Mucosa of descending colon (tissue), 3 donors: ENCODE measurements around the gene ZNF414. TPM values are rescaled to one million over a fixed set of nuclear protein-coding genes. Genes with fewer than 3 reads are reported as not detected.

Experiments
- ATAC-seq: fragments of 200-7000 bp; cut with Tn5 transposase; one replicate; pipeline ENCODE4 v1.9.1; 2020; ENCODE audit warnings: mild to moderate bottlenecking, moderate library complexity
- DNase-seq, 3 donors: peaks; one replicate each; pipeline ENCODE4 v3.0.0-alpha.2; 2020
- H3K36me3 ChIP-seq: fragments of 200-600 bp; one replicate; pipeline ENCODE4 v1.8.0; 2021; ENCODE audit warnings: low read depth, mild to moderate bottlenecking
- H3K4me1 ChIP-seq: fragments of 200-600 bp; one replicate; pipeline ENCODE4 v1.8.0; 2021; ENCODE audit warnings: low read depth, mild to moderate bottlenecking
- H3K4me3 ChIP-seq: fragments of 200-600 bp; one replicate; pipeline ENCODE4 v1.8.0; 2021; ENCODE audit warnings: mild to moderate bottlenecking
- H3K9me3 ChIP-seq: fragments of 200-600 bp; one replicate; pipeline ENCODE4 v1.8.0; 2021; ENCODE audit warnings: mild to moderate bottlenecking
- CTCF ChIP-seq: fragments of 200-600 bp; IDR thresholded peaks from one replicate; pipeline ENCODE4 v1.8.0; 2022; ENCODE audit warnings: antibody characterized with exemption, mild to moderate bottlenecking
- intact Hi-C, 2 donors: fragments of 100-400 bp; cut with DNase I in 1 of 2; cut with micrococcal nuclease in 1 of 2; formaldehyde crosslinking; loops; one replicate each; pipeline versions ENCODE4 v1.11.0 to v1.11.1; 2022; cut with DNase I, micrococcal nuclease
- total RNA-seq, 3 donors: library from RNA; stranded (reverse); fragmentation: NEBNext Ultra II Directional in 2 of 3; extraction: Animal tissue kit (Norgen Biotek cat#: 25700) in 2 of 3; gene quantifications; one replicate each; pipeline versions ENCODE4 v1.2.1 to v1.2.4, GENCODE V29; 2021 to 2023
- donor health status: DM: no; HTN: no; CAD: no; lungs with moderate emphysema.
- donor health status: DM: no; HTN: no; CAD: no.
- donor health status: DM: no; HTN: yes; CAD: no.

Gene ZNF414
- total RNA-seq, 3 donors from 2014 or later, result 22.2 to 22.7 (median 22.3) TPM

- DNase-seq (no peak), ATAC-seq (no peak)
- peaks cover 6% of the 10 kb centered on the region for H3K4me1 ChIP-seq
- peaks cover 6% of the 10 kb centered on the region for H3K36me3 ChIP-seq
- no peak overlapping the region for H3K4me3 ChIP-seq
- no peak for TF ChIP-seq CTCF
- no peaks in the 10 kb centered on the region for H3K9me3 ChIP-seq
- intact Hi-C loops, result no loop called here
These were observed 14.5 kb upstream of the ZNF414 start for GRCh38 chr19:8528500-8528899.

GRCh38 chr19:8526345-8527091 is 12.6 kb upstream of the ZNF414 start:
- H3K9me3 ChIP-seq, result no peaks in the 10 kb centered on the region
- DNase-seq, result peak; percentile 91 to 97 (median 94)
- intact Hi-C loops, result no loop called here
- H3K4me3 ChIP-seq, result peak overlapping the region; percentile 63
- H3K4me1 ChIP-seq, result peaks cover 3% of the 10 kb centered on the region
- ATAC-seq, result peak; percentile 78
- peaks cover 6% of the 10 kb centered on the region for H3K36me3 ChIP-seq
- no peak for TF ChIP-seq CTCF

GRCh38 chr19:8525401-8525684 is 11.4 kb upstream of the ZNF414 start:
- intact Hi-C loops, result no loop called here
- Histone ChIP-seq H3K4me3 (no peak overlapping the region), H3K4me1 (peaks cover 3% of the 10 kb centered on the region), H3K9me3 (no peaks in the 10 kb centered on the region), H3K36me3 (peaks cover 6% of the 10 kb centered on the region)
- peak; percentile 13 for TF ChIP-seq CTCF
- no peak for ATAC-seq
- DNase-seq, result no peak

- no peaks in the 10 kb centered on the region for H3K9me3 ChIP-seq
- no peak for TF ChIP-seq CTCF
- DNase-seq (no peak), ATAC-seq (no peak)
- intact Hi-C loops, result no loop called here
- H3K36me3 ChIP-seq, result no peaks in the 10 kb centered on the region
- H3K4me3 ChIP-seq, result no peak overlapping the region
- H3K4me1 ChIP-seq, result peaks cover 4% of the 10 kb centered on the region
These were observed 5.4 kb upstream of the ZNF414 start for GRCh38 chr19:8519388-8519787.

GRCh38 chr19:8518536-8518935 is 4.6 kb upstream of the ZNF414 start:
- Histone ChIP-seq H3K4me1 (peaks cover 4% of the 10 kb centered on the region), H3K9me3 (no peaks in the 10 kb centered on the region), H3K36me3 (no peaks in the 10 kb centered on the region), H3K4me3 (no peak overlapping the region)
- intact Hi-C loops, result no loop called here
- ATAC-seq (no peak), DNase-seq (no peak)
- no peak for TF ChIP-seq CTCF
